ENCODE data around the gene PAAF1. TPM values are rescaled to one million over a fixed set of nuclear protein-coding genes. Genes with fewer than 3 reads are reported as not detected.

The PAAF1 gene
- total RNA-seq, 1 experiment from 2014 or later = 21.6 TPM

DNA sequence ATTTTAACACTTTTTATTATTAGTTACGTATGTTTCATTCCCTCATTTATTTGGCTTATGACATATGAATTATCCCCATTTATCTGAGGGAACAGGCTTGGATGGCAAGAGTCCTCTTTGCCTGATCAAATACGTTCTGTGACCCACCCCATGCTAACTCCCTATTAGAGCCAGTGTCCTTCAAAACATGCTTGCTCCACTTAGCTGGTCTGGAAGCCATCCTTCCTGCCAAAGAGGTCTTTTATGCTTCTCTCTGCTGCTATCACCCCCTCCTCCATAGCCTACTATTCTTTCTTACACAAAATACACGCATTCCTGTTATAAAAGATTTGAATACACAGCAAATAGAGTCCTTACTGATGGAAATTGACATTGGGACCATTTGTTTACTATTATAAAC is 6.5 kb upstream of the PAAF1 start:
- peaks cover 55% of the 10 kb centered on the region for H3K36me3 Mint-ChIP-seq (ENCODE audit: insufficient read depth, unreplicated experiment)
- no peak for DNase-seq (ENCODE audit: unreplicated experiment)
- ChIA-PET POLR2A (interaction anchor here (0.5 to 1.9 kb wide), 6 partner anchors 17 to 497 kb away, joined by 3 to 7 read pairs (median 4); no protein-coding TSS in a partner anchor), CTCF (no interaction called here)
- H3K4me1 Mint-ChIP-seq (ENCODE audit: insufficient read depth, unreplicated experiment) = peaks cover 21% of the 10 kb centered on the region
- H3K4me3 Mint-ChIP-seq (ENCODE audit: unreplicated experiment) = no peak overlapping the region
- TF ChIP-seq, protein P1, sequence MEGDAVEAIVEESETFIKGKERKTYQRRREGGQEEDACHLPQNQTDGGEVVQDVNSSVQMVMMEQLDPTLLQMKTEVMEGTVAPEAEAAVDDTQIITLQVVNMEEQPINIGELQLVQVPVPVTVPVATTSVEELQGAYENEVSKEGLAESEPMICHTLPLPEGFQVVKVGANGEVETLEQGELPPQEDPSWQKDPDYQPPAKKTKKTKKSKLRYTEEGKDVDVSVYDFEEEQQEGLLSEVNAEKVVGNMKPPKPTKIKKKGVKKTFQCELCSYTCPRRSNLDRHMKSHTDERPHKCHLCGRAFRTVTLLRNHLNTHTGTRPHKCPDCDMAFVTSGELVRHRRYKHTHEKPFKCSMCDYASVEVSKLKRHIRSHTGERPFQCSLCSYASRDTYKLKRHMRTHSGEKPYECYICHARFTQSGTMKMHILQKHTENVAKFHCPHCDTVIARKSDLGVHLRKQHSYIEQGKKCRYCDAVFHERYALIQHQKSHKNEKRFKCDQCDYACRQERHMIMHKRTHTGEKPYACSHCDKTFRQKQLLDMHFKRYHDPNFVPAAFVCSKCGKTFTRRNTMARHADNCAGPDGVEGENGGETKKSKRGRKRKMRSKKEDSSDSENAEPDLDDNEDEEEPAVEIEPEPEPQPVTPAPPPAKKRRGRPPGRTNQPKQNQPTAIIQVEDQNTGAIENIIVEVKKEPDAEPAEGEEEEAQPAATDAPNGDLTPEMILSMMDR (IDR thresholded peaks at IDR 0.05; ENCODE audit: unreplicated experiment) = no peak
- no peak overlapping the region for H3K27ac Mint-ChIP-seq (ENCODE audit: low read depth, unreplicated experiment)
- no peaks in the 10 kb centered on the region for H3K9me3 Mint-ChIP-seq (ENCODE audit: unreplicated experiment)
- intact Hi-C loops (cut with micrococcal nuclease) = no loop called here
- BruUV-seq (replicated peaks) = no TSS peak
- no peaks in the 10 kb centered on the region for H3K27me3 Mint-ChIP-seq (ENCODE audit: insufficient read depth, unreplicated experiment)

DNA sequence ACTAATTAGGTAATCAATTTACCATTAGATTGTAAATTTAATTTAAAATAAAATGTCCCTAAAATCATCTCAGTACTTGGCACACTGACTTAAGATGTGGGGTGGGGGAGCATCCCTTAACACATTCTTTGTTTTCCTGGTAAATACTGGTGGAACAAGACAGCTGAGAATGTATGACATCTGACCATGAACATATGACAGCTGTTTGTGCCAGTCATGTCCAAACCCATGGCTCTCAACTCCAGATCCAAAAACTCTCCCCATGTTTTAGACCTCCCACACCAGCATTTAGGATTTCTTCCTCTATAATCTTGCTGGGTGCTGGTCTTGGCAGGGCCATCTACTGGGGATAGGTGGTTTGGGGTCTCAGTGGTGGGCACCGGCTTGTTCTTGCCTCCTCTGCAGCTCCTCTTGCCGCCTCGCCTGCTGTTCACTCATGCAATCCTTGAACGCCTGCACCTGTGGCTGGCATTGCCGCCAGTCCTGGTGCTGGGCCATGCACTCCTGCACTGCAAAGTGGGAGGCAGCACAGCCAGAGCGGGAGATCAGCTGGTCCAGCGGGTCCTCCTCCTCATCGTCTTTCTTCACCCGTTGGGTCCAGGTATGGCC is 3.9 kb upstream of the PAAF1 start:
- BruUV-seq (replicated peaks) = no TSS peak

DNA sequence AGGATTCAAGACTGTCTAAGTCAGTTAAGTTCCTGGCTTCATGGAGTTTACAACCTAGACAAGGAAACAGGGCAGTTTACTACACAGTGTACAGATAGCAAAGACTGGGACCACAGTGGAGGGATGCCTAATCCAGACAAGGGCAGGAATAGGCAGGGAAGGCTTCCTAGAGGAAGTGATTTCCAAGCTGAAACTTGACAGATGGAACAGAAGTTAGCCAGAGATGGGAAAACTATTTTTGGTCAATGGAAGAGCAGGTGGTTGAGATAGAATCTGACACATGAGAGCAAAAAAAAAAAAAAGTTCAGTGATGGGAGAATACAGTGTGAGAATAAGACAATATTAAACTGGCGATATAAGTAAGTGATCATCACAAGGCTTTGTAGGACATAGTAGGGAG is 1.4 kb upstream of the PAAF1 start:
- Mint-ChIP-seq H3K4me3 (ENCODE audit: unreplicated experiment) (peak overlapping the region; percentile 94), H3K4me1 (ENCODE audit: insufficient read depth, unreplicated experiment) (peaks cover 12% of the 10 kb centered on the region), H3K36me3 (ENCODE audit: insufficient read depth, unreplicated experiment) (peaks cover 51% of the 10 kb centered on the region), H3K9me3 (ENCODE audit: unreplicated experiment) (no peaks in the 10 kb centered on the region), H3K27ac (ENCODE audit: low read depth, unreplicated experiment) (peak overlapping the region; percentile 92), H3K27me3 (ENCODE audit: insufficient read depth, unreplicated experiment) (no peaks in the 10 kb centered on the region)
- TF ChIP-seq, protein P1 (IDR thresholded peaks at IDR 0.05; ENCODE audit: unreplicated experiment) = no peak
- CTCF ChIA-PET = no interaction called here
- POLR2A ChIA-PET = interaction anchor here (0.9 to 5.7 kb wide), 4 partner anchors 9 to 114 kb away, joined by 3 to 37 read pairs (median 12); partner anchors contain the start of genes MRPL48 and RAB6A
- no TSS peak for BruUV-seq (replicated peaks)
- no peak for DNase-seq (ENCODE audit: unreplicated experiment)
- intact Hi-C loops (cut with micrococcal nuclease) = loop anchor here (1.0 kb wide), 1 partner anchor 114 kb away; the partner anchor contains the start of gene RAB6A

More for the DNA sequence above, 3.9 kb upstream of the PAAF1 start:
- intact Hi-C loops (cut with micrococcal nuclease) = no loop called here
- no peak for DNase-seq (ENCODE audit: unreplicated experiment)
- H3K27me3 Mint-ChIP-seq (ENCODE audit: insufficient read depth, unreplicated experiment) = no peaks in the 10 kb centered on the region
- ChIA-PET POLR2A (interaction anchor here (0.6 to 1.2 kb wide), 3 partner anchors 19 to 115 kb away, joined by 3 to 5 read pairs (median 3); no protein-coding TSS in a partner anchor), CTCF (interaction anchor here (0.6 kb wide), 2 partner anchors 17 to 93 kb away, joined by 3 to 5 read pairs; no protein-coding TSS in a partner anchor)
- H3K4me1 Mint-ChIP-seq (ENCODE audit: insufficient read depth, unreplicated experiment) = peaks cover 12% of the 10 kb centered on the region
- TF ChIP-seq, protein P1 (IDR thresholded peaks at IDR 0.05; ENCODE audit: unreplicated experiment) = no peak
- no peak overlapping the region for H3K4me3 Mint-ChIP-seq (ENCODE audit: unreplicated experiment)
- H3K36me3 Mint-ChIP-seq (ENCODE audit: insufficient read depth, unreplicated experiment) = peaks cover 69% of the 10 kb centered on the region
- H3K9me3 Mint-ChIP-seq (ENCODE audit: unreplicated experiment) = no peaks in the 10 kb centered on the region
- no peak overlapping the region for H3K27ac Mint-ChIP-seq (ENCODE audit: low read depth, unreplicated experiment)

DNA sequence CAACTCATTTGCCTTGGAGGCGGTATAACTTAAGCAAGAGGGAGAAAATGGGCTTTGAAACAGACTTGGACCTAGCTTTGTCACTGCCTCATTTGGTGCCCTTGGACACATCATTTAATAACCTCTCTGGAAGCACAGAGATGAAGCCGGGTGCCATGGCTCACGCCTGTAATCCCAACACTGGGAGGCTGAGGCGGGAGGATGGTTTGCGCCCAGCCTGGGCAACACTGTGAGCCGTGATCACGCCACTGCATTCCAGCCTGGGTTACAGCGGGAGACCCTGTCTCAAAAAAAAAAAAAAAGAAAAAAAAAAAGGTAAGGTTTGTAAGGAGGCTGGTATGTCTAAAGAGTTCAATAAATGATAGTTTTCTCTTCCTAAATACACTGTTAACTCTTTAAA is 959 bp upstream of the PAAF1 start:
- Mint-ChIP-seq H3K4me1 (ENCODE audit: insufficient read depth, unreplicated experiment) (peaks cover 12% of the 10 kb centered on the region), H3K9me3 (ENCODE audit: unreplicated experiment) (no peaks in the 10 kb centered on the region), H3K4me3 (ENCODE audit: unreplicated experiment) (peak overlapping the region; percentile 94), H3K27ac (ENCODE audit: low read depth, unreplicated experiment) (peak overlapping the region; percentile 92), H3K27me3 (ENCODE audit: insufficient read depth, unreplicated experiment) (no peaks in the 10 kb centered on the region), H3K36me3 (ENCODE audit: insufficient read depth, unreplicated experiment) (peaks cover 46% of the 10 kb centered on the region)
- CTCF ChIA-PET = interaction anchor here (0.8 kb wide), 1 partner anchor 216 kb away, joined by 3 read pairs; no protein-coding TSS in a partner anchor
- intact Hi-C loops (cut with micrococcal nuclease) = loop anchor here (1.0 to 2.0 kb wide), 2 partner anchors 87 to 115 kb away; partner anchors contain the start of gene RAB6A
- peak; percentile 17 for DNase-seq (ENCODE audit: unreplicated experiment)
- BruUV-seq (replicated peaks) = no TSS peak
- POLR2A ChIA-PET = interaction anchor here (0.7 to 5.7 kb wide), 8 partner anchors 9 to 505 kb away, joined by 3 to 37 read pairs (median 12); partner anchors contain the start of genes MRPL48 and RAB6A
- TF ChIP-seq, protein P1 (IDR thresholded peaks at IDR 0.05; ENCODE audit: unreplicated experiment) = no peak
